Hepatocyte (in vitro differentiated cells): Measurements from ENCODE around the gene FBXO47.

Source experiments
- EZH2 ChIP-seq: fragments of 200-600 bp; sonication (generic); IDR thresholded peaks from 2 replicates; pipeline ENCODE4 v1.6.1; 2016; ENCODE audit warnings: antibody characterized with exemption, mild to moderate bottlenecking, borderline replicate concordance
- EZH2phosphoT487 ChIP-seq: fragments of 200-600 bp; sonication (generic); IDR thresholded peaks from one replicate; pipeline ENCODE4 v1.6.1; 2018; ENCODE audit warnings: antibody characterized with exemption, mild to moderate bottlenecking, low read depth, moderate library complexity; ENCODE audit not compliant: unreplicated experiment, severe bottlenecking
- TF ChIP-seq, protein P1 (sequence below): fragments of 200-600 bp; sonication (generic); IDR thresholded peaks from 2 replicates; pipeline ENCODE4 v1.5.1; 2016; ENCODE audit warnings: antibody characterized with exemption, mild to moderate bottlenecking; ENCODE audit not compliant: poor library complexity

DNA sequence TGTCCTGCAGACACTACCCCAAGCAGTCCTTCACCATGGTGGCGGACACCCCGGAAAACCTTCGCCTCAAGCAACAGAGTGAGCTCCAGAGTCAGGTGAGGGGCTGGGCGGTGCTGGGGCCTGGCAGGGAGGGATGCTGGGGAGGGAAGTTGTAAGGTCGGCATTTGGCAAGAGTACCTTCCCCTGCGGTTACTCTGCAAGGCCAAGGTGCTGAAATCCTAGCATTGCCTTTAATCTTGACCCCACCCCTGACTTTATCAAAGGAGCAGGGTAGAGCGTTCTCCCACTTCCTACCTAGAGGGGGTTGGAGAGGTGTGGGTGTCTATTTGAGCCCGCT, 76.8 kb downstream of the FBXO47 start:
- TF ChIP-seq, protein P1, sequence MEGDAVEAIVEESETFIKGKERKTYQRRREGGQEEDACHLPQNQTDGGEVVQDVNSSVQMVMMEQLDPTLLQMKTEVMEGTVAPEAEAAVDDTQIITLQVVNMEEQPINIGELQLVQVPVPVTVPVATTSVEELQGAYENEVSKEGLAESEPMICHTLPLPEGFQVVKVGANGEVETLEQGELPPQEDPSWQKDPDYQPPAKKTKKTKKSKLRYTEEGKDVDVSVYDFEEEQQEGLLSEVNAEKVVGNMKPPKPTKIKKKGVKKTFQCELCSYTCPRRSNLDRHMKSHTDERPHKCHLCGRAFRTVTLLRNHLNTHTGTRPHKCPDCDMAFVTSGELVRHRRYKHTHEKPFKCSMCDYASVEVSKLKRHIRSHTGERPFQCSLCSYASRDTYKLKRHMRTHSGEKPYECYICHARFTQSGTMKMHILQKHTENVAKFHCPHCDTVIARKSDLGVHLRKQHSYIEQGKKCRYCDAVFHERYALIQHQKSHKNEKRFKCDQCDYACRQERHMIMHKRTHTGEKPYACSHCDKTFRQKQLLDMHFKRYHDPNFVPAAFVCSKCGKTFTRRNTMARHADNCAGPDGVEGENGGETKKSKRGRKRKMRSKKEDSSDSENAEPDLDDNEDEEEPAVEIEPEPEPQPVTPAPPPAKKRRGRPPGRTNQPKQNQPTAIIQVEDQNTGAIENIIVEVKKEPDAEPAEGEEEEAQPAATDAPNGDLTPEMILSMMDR: no peak
- TF ChIP-seq EZH2 (no peak), EZH2phosphoT487 (no peak)
